Measurements from ENCODE around the gene STXBP4.

The STXBP4 gene, protein sequence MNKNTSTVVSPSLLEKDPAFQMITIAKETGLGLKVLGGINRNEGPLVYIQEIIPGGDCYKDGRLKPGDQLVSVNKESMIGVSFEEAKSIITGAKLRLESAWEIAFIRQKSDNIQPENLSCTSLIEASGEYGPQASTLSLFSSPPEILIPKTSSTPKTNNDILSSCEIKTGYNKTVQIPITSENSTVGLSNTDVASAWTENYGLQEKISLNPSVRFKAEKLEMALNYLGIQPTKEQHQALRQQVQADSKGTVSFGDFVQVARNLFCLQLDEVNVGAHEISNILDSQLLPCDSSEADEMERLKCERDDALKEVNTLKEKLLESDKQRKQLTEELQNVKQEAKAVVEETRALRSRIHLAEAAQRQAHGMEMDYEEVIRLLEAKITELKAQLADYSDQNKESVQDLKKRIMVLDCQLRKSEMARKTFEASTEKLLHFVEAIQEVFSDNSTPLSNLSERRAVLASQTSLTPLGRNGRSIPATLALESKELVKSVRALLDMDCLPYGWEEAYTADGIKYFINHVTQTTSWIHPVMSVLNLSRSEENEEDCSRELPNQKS

DNA sequence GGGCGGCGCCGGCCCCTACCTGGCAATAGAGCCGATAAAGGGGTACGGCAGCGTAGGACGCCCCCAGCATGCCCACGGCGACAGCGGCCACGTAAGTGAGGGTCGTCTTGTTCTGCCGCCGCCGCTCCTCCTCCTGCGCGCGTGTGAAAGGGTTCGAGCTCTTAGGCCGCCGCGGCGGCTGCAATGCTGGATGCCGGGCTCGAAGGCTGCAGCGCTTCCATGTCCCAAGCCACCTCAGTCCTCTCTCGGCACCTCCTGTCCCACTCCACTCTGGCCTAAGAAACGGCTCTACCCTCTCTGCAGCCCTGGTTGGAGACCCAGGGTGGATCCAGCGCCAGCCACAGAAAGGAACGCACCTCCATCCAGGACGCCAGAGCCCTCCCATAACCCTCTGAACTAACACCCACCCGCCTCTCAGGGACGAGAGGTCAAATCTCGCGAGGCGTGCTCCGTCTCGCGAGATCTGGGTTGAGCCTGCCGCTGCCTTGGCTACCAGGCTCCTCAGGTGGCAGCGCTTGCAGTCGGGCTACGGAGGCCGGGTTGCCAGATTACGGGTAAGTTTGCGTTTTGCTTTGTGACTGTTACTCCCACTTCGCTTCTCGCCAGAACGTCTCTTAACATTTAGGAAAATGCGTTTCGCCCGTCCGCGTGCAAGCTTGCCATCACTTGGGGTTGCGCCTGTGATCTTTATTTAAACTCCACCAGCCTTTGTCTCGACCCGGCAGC, at the start of gene STXBP4, which contains the start of gene COX11:
Gene STXBP4, plus strand, starts transcription at position 504 of the 726 bp plus-strand sequence. CDS start 17,455 bp downstream, outside the sequence.
Gene COX11, minus strand, starts transcription at position 393 of the 726 bp plus-strand sequence. Its CDS starts 8 bp downstream, at position 385.
- no peak for TF ChIP-seq JUND (IDR thresholded peaks at IDR 0.05; ENCODE audit: low read depth)
- DNase-seq (ENCODE audit: low read depth in 1 of 2, low spot score in 1 of 2): peak; percentile 79 to 99
- in situ Hi-C loops (cut with HindIII; ENCODE audit: low pct_unique_long_range_greater_than_20kb, low sequenced_read_pairs): no loop called here

DNA sequence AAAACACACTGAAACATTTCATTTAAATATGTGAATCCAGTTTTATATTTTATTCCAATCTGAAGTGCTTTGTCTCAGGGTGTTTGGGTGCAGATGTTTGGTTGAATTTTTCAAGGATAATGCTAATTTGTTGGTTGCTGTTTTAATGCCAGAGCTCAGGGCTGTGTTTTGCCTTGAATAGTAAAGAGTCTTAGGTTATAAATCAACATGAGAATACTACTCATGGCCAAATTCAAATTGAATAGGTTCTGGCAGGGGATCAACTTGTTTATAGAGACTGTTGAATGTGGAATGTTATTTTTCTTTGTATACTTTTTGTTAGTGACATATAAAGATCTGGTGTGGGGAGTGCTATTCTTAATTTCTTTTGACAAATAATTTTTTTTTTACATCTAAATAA, 49.1 kb upstream of the STXBP4 start:
- in situ Hi-C loops (cut with HindIII; ENCODE audit: low pct_unique_long_range_greater_than_20kb, low sequenced_read_pairs): no loop called here
- TF ChIP-seq JUND (IDR thresholded peaks at IDR 0.05; ENCODE audit: low read depth): no peak
- DNase-seq (ENCODE audit: low read depth in 1 of 2, low spot score in 1 of 2): no peak

DNA sequence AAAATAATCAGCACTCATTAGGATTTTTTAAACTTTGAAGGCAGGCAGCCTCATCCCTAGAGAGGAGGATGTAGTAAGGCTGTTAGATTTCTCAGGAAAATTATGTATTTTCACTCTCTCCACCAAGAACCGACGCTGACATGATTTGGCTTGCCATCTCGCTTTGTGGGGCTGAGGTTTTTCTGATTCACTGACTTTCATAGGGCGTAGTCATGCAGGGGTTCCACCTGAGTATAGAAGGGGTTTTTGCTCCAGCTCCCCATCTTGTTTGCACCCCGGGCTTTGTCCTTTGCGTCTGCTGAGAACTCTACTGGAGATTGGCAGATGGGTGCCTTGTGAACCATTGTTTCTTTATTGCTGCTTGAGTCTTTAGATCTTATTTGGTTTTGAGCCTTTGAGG, 47.7 kb upstream of the STXBP4 start:
- TF ChIP-seq JUND (IDR thresholded peaks at IDR 0.05; ENCODE audit: low read depth): no peak
- in situ Hi-C loops (cut with HindIII; ENCODE audit: low pct_unique_long_range_greater_than_20kb, low sequenced_read_pairs): no loop called here

DNA sequence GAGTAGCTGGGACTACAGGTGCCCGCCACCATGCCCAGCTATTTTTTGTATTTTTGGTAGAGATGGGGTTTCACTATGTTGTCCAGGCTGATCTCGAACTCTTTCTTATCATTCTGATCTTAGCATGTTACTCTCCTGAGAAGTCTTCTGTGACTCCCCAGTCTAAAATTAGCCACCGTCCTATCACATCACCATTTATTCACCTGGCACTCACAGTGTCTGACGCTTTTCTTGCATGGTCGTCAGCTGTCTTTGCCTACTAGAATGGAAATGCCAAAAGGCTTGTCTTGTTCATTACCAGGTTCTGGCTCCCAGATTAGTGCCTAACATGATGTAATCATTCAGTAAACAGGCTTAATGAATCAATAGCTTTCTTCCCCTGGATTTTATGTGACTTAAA, 44.2 kb upstream of the STXBP4 start:
- in situ Hi-C loops (cut with HindIII; ENCODE audit: low pct_unique_long_range_greater_than_20kb, low sequenced_read_pairs): no loop called here
- no peak for DNase-seq (ENCODE audit: low read depth in 1 of 2, low spot score in 1 of 2)
- no peak for TF ChIP-seq JUND (IDR thresholded peaks at IDR 0.05; ENCODE audit: low read depth)

More for the DNA sequence above, 47.7 kb upstream of the STXBP4 start:
- no peak for DNase-seq (ENCODE audit: low read depth in 1 of 2, low spot score in 1 of 2)

DNA sequence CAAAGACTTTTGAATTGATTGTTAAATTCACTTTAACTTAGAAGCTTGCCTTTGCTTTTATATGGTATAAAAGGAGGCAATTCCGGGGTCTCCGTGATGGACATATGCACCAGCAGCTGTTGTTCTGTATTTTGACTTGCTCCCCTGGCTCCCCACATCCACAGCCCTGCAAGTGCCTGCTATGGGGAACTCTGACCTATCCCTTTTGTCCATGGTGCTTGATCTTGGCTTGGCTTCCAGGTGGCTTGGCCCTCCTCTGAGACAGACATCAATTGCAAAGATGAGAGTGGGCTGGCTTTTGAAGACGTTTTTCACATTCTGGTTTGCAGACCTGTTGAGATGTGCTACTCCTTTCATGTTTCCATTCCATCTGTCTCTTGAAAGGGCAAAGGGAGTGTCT, 41.0 kb upstream of the STXBP4 start:
- no peak for DNase-seq (ENCODE audit: low read depth in 1 of 2, low spot score in 1 of 2)
- in situ Hi-C loops (cut with HindIII; ENCODE audit: low pct_unique_long_range_greater_than_20kb, low sequenced_read_pairs): no loop called here
- no peak for TF ChIP-seq JUND (IDR thresholded peaks at IDR 0.05; ENCODE audit: low read depth)

DNA sequence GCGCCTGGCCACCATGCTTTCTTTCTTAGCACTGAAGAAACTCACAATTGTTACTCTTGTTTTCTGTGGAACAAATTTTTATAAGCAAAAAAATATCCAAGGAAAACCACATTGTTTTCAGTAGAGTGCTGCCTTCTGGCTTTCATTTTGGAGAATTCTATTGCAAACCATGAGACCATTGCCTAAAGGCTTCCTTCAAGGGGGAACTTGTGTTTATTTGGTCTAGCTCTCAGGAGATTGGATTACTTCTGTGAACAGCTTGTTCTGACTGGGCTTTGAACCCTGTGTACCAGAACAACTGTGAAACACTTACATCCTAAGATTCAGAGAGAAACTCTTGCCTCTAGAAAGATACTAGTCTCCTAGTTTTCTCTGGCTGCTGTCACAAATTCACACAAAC, 35.9 kb upstream of the STXBP4 start:
- no peak for TF ChIP-seq JUND (IDR thresholded peaks at IDR 0.05; ENCODE audit: low read depth)
- DNase-seq (ENCODE audit: low read depth in 1 of 2, low spot score in 1 of 2): no peak
- in situ Hi-C loops (cut with HindIII; ENCODE audit: low pct_unique_long_range_greater_than_20kb, low sequenced_read_pairs): no loop called here

DNA sequence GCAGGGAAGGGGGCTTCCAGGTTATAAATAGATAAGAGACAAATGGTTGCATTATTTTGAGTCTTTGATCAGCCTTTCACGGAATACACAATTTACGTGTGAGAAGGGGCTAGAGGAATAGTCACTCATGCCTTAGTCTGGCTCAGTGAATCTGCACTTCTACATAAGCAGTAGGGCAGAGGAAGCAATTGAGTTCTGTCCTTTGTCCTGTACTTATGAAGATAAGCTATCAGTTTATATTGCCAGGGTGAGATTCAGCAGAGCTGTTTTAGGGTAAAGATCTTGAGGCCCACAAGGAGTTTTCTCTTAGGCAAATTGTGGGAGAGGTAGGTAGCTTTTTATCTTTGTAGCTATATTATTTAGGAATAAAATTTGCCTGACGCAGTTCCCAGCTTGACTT, 34.6 kb upstream of the STXBP4 start:
- no peak for TF ChIP-seq JUND (IDR thresholded peaks at IDR 0.05; ENCODE audit: low read depth)
- DNase-seq (ENCODE audit: low read depth in 1 of 2, low spot score in 1 of 2): no peak
- in situ Hi-C loops (cut with HindIII; ENCODE audit: low pct_unique_long_range_greater_than_20kb, low sequenced_read_pairs): no loop called here

DNA sequence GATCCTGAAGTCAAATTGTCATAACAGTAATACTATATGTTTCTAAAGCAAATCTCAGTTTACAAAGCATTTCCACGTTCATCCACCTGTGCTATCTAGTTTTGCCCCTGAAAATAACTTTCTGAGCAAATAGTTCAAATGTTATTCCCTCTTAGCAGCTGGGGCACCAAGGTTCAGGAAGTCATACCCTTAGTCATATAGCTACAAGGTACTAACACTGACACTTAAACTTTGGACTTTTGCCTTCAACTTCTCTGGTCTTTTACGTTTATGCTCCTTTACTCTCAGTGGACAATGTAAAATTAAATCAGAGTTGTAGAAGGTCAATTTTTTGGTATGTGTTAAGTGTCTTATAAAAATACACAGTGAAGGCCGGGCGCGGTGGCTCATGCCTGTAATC, 33.1 kb upstream of the STXBP4 start:
- DNase-seq (ENCODE audit: low read depth in 1 of 2, low spot score in 1 of 2): no peak
- TF ChIP-seq JUND (IDR thresholded peaks at IDR 0.05; ENCODE audit: low read depth): no peak
- in situ Hi-C loops (cut with HindIII; ENCODE audit: low pct_unique_long_range_greater_than_20kb, low sequenced_read_pairs): no loop called here

DNA sequence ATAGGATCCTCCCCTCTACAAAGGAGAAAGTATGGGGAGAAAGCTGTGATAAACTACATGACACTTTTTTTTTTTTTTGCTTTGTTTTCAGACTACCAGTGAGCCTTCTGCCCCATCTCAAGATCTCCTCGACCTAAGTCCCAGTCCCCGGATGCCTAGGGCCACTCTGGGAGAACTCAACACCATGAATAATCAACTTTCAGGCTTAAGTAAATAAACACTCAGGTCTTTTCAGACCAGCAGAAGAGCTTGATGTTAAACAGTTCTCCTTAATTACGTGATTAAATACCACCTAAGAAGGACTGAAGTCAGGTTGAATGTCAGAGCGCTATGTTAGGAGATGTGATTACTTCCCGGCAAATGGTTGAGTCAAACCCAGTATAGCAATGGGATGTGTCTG, 31.5 kb upstream of the STXBP4 start:
- TF ChIP-seq JUND (IDR thresholded peaks at IDR 0.05; ENCODE audit: low read depth): no peak
- in situ Hi-C loops (cut with HindIII; ENCODE audit: low pct_unique_long_range_greater_than_20kb, low sequenced_read_pairs): no loop called here
- DNase-seq (ENCODE audit: low read depth in 1 of 2, low spot score in 1 of 2): no peak

DNA sequence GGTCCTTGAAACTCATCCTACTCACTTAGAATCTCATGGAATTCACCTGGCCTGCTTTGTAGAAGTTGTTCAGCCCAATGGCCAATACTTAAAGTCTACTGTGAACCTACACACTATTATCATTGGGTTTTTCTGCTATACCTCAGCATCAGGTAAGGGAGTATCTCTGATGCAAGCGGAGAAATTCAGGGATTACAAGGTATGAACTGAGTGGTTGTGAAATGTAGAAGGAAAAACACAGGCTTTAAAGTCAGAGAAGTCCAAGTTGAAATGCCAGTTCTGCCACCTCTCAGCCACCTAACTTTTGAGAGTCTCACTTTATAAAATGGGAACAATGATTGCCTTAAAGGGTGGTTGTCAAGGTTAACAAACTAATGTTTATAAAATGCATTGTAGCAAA, 31.1 kb upstream of the STXBP4 start:
- in situ Hi-C loops (cut with HindIII; ENCODE audit: low pct_unique_long_range_greater_than_20kb, low sequenced_read_pairs): no loop called here
- no peak for TF ChIP-seq JUND (IDR thresholded peaks at IDR 0.05; ENCODE audit: low read depth)
- DNase-seq (ENCODE audit: low read depth in 1 of 2, low spot score in 1 of 2): peak in 1 of 2 experiments; percentile 33

DNA sequence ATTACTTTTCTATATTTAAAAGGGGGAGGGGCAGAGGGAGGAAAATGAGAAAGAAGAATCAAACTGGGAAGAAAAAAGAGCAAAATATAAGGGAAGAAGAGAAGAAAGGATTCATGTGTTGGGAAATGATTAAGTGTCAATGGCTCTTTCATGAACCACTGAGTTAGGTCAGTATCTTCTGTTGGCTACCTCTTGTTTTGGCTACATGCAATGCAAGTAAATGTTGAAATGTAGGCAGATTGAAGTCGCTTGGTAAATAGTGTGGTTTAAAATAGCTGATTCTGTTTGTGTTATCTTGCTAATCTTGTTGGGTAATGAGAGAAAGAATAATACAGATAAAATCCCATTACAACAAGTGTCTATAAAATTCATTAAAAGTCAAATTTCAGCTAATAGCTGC, 27.3 kb upstream of the STXBP4 start:
- no peak for TF ChIP-seq JUND (IDR thresholded peaks at IDR 0.05; ENCODE audit: low read depth)
- in situ Hi-C loops (cut with HindIII; ENCODE audit: low pct_unique_long_range_greater_than_20kb, low sequenced_read_pairs): no loop called here
- DNase-seq (ENCODE audit: low read depth in 1 of 2, low spot score in 1 of 2): no peak

DNA sequence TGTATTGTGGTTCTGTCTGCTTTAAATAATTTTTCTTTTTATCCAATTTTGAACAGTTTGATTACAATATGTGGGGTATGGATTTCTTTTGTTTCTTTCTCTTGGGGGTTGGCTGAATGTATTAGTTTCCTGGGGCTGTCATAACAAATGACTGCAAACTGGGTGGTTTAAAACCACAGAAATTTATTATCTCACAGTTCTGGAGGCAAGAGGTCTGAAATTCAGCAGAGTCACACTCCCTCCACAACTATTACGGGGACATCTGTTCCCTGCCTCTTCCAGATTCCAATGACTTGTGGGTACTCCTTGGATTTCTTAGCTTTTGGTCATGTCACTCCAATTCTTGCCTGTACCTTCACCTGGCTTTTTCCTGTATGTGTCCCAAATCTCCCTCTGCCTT, 23.8 kb upstream of the STXBP4 start:
- no peak for TF ChIP-seq JUND (IDR thresholded peaks at IDR 0.05; ENCODE audit: low read depth)
- in situ Hi-C loops (cut with HindIII; ENCODE audit: low pct_unique_long_range_greater_than_20kb, low sequenced_read_pairs): no loop called here
- no peak for DNase-seq (ENCODE audit: low read depth in 1 of 2, low spot score in 1 of 2)

DNA sequence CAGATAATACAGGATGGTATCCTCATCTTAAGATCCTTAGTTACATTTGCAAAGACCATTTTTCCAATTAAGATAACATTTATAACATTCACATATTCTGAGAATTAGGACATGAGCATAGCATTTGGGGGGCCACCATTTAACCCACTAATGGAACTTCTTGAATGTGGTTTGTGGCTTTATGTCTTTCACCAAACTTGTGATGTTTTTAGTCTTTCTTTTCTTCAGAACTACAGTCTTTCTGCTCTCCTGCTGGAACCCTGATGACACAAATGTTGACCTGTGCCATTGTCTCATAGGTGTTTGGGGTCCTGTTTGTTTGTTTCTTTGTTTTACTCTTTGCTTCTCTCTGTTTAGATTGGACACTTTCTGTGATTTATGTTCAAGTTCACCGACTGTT, 23.3 kb upstream of the STXBP4 start:
- no peak for DNase-seq (ENCODE audit: low read depth in 1 of 2, low spot score in 1 of 2)
- TF ChIP-seq JUND (IDR thresholded peaks at IDR 0.05; ENCODE audit: low read depth): no peak
- in situ Hi-C loops (cut with HindIII; ENCODE audit: low pct_unique_long_range_greater_than_20kb, low sequenced_read_pairs): no loop called here

Data from T47D (cell line).